UCSD-AML1 (cell line): Measurements from ENCODE around the gene NOA1.
"Not testable (repeated sequence)": the region's sequence is repeated elsewhere in the genome, so short reads cannot be mapped to it uniquely, and the experiment has no call there.

Experiments
- DNase-seq: peaks from one replicate; lab custom pipeline; 2025; ENCODE audit not compliant: unreplicated experiment; lab: John Stamatoyannopoulos, UW

Gene NOA1

DNA sequence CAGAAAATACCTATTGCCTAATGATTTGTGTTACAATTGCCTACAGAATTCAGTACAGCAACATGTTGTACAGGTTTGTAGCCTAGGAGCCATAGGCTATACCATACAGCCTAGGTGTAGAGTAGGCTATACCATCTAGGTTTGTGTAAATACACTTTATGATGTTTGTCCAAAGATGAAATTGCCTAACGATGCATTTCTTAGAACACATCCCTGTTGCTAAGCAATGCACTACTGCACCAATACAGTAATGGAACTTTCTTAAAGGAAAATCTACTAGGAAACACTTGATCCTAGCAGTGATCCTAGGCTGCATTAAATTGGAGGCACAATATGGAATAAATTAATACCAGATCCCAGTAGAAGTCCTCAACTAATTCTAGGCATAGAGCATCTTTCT, 18.3 kb downstream of the NOA1 start:
- DNase-seq, result no peak

DNA sequence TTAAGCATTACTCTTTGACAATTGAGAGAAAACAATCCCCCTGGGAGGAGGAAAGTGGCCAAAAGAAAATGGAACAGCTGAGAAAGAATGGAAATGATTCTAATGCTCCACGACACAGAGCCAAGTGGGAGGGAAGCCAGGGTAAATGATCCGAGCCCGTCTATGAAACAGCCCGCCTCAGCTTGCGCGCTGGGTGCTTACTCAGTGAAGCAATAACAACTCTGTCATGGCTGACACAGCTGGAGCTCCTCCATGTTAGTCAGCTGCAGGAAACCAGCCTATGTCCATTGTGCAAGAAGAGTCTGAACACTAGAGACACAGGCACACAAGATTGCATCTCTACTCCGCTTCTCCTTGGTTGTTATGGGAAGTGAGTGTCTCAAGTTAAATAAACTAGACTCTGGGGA, 19.3 kb downstream of the NOA1 start:
- no peak for DNase-seq

GRCh38 chr4:56953680-56954520, 23.5 kb downstream of the NOA1 start:
- DNase-seq, result no peak

GRCh38 chr4:56941403-56941802, 36.0 kb downstream of the NOA1 start:
- no peak for DNase-seq

DNA sequence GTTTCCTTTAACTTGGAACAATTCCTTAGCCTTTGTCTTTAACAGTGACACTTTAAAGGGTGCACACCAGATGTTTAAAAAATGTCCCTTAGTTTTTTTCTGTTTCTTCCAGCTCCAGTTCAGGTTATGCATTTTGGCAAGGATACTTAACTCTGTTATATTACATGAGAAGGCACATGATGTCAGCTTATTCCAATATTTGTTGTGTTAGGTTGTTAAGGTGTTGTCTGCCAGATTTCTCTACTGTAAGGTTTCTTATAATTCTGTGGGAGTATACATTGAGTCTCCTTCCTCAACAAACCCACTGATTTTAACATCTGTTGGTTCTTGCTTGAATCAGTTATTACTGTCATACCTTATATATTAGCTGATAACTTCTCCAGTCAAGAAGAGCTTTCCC, 36.4 kb downstream of the NOA1 start:
- DNase-seq, result no peak

DNA sequence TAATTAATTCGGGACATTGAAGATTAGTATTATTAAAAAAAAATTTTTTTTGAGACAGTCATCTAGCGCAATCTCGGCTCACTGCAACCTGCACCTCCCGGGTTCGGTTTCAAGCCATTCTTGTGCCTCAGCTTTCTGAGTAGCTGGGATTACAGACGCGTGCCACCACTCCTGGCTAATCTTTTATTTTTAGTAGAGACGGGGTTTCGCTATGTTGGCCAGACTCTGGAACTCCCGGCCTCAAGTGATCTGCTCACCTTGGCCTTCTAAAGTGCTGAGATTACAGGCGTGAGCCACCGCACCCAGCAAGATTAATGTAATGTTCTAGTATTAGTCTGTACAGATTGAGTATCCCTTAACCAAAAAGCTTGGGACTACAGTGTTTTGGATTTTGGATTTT, 37.0 kb downstream of the NOA1 start:
- DNase-seq, result no peak

- not testable (repeated sequence) for DNase-seq
These were observed 37.6 kb downstream of the NOA1 start for GRCh38 chr4:56939826-56940225.

DNA sequence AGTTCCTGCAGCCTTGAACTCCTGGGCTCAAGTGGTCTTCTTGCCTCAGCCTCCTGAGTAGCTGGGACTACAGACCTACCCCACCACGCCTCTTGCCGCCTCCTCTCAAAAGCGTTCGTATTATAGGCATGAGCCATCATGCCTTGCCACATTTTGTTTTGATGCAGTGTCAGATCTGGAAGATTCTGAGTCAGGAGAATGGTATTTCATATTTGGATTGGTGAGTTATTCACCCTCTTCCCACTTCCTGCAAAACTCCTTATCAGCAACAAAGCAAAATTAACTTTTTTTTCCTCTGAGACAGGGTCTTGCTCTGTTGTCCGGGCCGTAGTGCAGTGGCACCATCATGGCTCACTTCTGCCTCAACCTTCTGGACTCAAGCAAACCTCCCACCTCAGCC, 40.1 kb downstream of the NOA1 start:
- no peak for DNase-seq

DNA sequence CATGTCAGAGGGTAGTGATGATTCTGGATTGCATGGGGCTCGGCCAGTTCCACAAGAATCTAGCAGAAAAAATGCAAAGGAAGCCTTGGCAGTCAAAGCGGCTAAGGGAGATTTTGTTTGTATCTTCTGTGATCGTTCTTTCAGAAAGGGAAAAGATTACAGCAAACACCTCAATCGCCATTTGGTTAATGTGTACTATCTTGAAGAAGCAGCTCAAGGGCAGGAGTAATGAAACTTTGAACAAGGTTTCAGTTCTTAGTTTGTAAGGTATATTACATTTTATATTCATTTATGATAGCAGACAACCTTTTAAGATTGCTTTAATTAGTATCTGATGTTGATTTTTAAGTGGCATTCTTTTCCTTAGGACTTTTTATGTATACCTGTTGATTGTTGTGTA, 45.5 kb downstream of the NOA1 start:
- DNase-seq, result no peak

- DNase-seq, result no peak
These were observed 46.8 kb downstream of the NOA1 start for GRCh38 chr4:56930638-56931037.

DNA sequence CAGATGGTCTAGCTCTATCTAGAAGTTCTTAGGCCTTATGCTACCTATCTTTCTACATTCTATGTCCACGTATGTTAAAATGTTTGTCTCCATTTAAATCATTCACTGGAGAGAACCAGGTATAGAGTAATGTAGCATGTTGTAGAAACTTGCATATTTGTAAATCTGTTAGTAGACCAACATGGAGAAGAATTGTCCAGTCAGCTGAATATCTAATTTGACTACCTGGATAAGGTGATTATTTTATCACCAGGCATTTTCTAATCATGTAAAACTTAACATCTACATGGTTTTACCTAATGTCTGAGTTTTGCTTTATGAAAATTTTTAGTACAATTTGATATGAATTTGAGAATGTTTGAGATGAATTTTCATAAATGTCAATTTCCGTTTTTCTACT, 50.2 kb downstream of the NOA1 start:
- DNase-seq, result no peak

DNA sequence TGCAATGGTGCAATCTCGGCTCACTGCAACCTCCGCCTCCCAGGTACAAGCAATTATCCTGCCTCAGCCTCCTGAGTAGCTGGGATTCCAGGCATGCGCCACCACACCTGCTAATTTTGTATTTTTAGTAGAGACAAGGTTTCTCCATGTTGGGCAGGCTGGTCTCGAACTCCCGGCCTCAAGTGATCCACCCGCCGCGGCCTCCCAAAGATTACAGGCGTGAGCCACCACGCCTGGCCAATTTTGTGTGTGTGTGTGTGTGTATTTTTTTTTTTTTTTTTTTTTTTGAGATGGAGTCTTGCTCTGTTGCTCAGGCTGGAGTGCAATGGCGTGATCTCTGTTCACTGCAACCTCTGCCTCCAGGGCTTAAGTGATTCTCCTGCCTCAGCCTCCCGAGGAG, 62.4 kb downstream of the NOA1 start:
- not testable (repeated sequence) for DNase-seq

GRCh38 chr4:56914336-56914735, 63.1 kb downstream of the NOA1 start:
- no peak for DNase-seq
